Activated naive CD4-positive, alpha-beta T cell treated with anti-CD3 and anti-CD28 coated beads for 36 hours (primary cell): ENCODE results near the gene TIA1. TPM values are rescaled to one million over a fixed set of nuclear protein-coding genes. Genes with fewer than 3 reads are reported as not detected.
"Not testable (repeated sequence)": the region's sequence is repeated elsewhere in the genome, so short reads cannot be mapped to it uniquely, and the experiment has no call there.

Experiments used
- CTCF ChIA-PET: fragments of 350-600 bp; sonication (Branson Sonifier 250); formaldehyde crosslinking; loops from one replicate; lab custom pipeline; 2021; ENCODE audit warnings: antibody characterized with exemption; lab: Charles Lee
- DNase-seq: peaks from one replicate; pipeline ENCODE4 v3.0.0-alpha.2; 2020
- H3K27ac Mint-ChIP-seq: one replicate; pipeline ENCODE4 v1.8.0; 2021; ENCODE audit warnings: mild to moderate bottlenecking, mixed read lengths
- H3K27me3 Mint-ChIP-seq: one replicate; pipeline ENCODE4 v1.8.0; 2021; ENCODE audit warnings: low read depth, mixed read lengths
- H3K36me3 Mint-ChIP-seq: one replicate; pipeline ENCODE4 v1.8.0; 2021; ENCODE audit warnings: low read depth, mixed read lengths
- H3K4me1 Mint-ChIP-seq: one replicate; pipeline ENCODE4 v1.8.0; 2021; ENCODE audit warnings: low read depth, mixed read lengths
- H3K4me3 Mint-ChIP-seq: one replicate; pipeline ENCODE4 v1.8.0; 2021; ENCODE audit warnings: mild to moderate bottlenecking, moderate library complexity, mixed read lengths
- H3K9me3 Mint-ChIP-seq: one replicate; pipeline ENCODE4 v1.8.0; 2021; ENCODE audit warnings: mixed read lengths
- intact Hi-C: fragments of 100-400 bp; cut with micrococcal nuclease; formaldehyde crosslinking; loops from one replicate; pipeline ENCODE4 v1.15.1; 2023
- total RNA-seq, 2 experiments: library from RNA; stranded (reverse); gene quantifications; one replicate each; pipeline ENCODE4 v1.2.3, GENCODE V29; 2021

The TIA1 gene
- total RNA-seq, result 10 to 100 TPM; 83.2 to 83.9 TPM

GRCh38 chr2:70248181-70248847 lies at the start of gene TIA1:
TIA1 (minus strand) TSS chr2:70248628; CDS start chr2:70248430, 198 bp downstream.
- H3K27me3 Mint-ChIP-seq, result no peaks in the 10 kb centered on the region
- no peaks in the 10 kb centered on the region for H3K9me3 Mint-ChIP-seq
- H3K4me3 Mint-ChIP-seq, result peak within 1 kb of the TSS; percentile 99
- H3K36me3 Mint-ChIP-seq, result peaks cover 14% of the 10 kb centered on the region
- peak within 1 kb of the TSS; percentile 98 for H3K27ac Mint-ChIP-seq
- CTCF ChIA-PET, result interaction anchor here (1.1 kb wide), 1 partner anchor 12 kb away, joined by 3 read pairs; no protein-coding TSS in a partner anchor
- peak; percentile 99 for DNase-seq
- H3K4me1 Mint-ChIP-seq, result peaks cover 32% of the 10 kb centered on the region
- intact Hi-C loops, result loop anchor here (1.0 to 5.0 kb wide), 11 partner anchors 10 to 606 kb away; partner anchors contain the start of genes AAK1, GMCL1, PCYOX1 and SNRNP27

GRCh38 chr2:70297828-70298227 lies 49.4 kb upstream of the TIA1 start:
- H3K4me3 Mint-ChIP-seq, H3K27me3 Mint-ChIP-seq, intact Hi-C loops, DNase-seq, H3K9me3 Mint-ChIP-seq, H3K27ac Mint-ChIP-seq: not testable (repeated sequence)
- CTCF ChIA-PET, result interaction anchor here (0.6 kb wide), 1 partner anchor 472 kb away, joined by 3 read pairs; no protein-coding TSS in a partner anchor
- peaks cover 29% of the 10 kb centered on the region for H3K36me3 Mint-ChIP-seq
- H3K4me1 Mint-ChIP-seq, result peaks cover 45% of the 10 kb centered on the region

- H3K36me3 Mint-ChIP-seq, result peaks cover 56% of the 10 kb centered on the region
- no peaks in the 10 kb centered on the region for H3K9me3 Mint-ChIP-seq
- DNase-seq, result no peak
- intact Hi-C loops, result no loop called here
- CTCF ChIA-PET, result interaction anchor here (0.6 to 1.3 kb wide), 3 partner anchors 26 to 31 kb away, joined by 3 to 5 read pairs (median 4); partner anchors contain the start of gene PCYOX1
- H3K4me1 Mint-ChIP-seq, result peaks cover 33% of the 10 kb centered on the region
- no peak overlapping the region for H3K27ac Mint-ChIP-seq
- H3K27me3 Mint-ChIP-seq, result no peaks in the 10 kb centered on the region
- H3K4me3 Mint-ChIP-seq, result no peak overlapping the region
Measured at GRCh38 chr2:70283500-70284191, 35.2 kb upstream of the TIA1 start.

- Mint-ChIP-seq H3K4me3 (no peak overlapping the region), H3K36me3 (peaks cover 47% of the 10 kb centered on the region), H3K9me3 (no peaks in the 10 kb centered on the region), H3K27me3 (no peaks in the 10 kb centered on the region), H3K4me1 (peaks cover 29% of the 10 kb centered on the region), H3K27ac (peak overlapping the region; percentile 33)
- CTCF ChIA-PET, result no interaction called here
- DNase-seq, result no peak
- intact Hi-C loops, result no loop called here
Measured at GRCh38 chr2:70282439-70282838, 34.0 kb upstream of the TIA1 start.

GRCh38 chr2:70280242-70280798 lies 31.9 kb upstream of the TIA1 start:
- intact Hi-C loops, result no loop called here
- H3K4me1 Mint-ChIP-seq, result peaks cover 11% of the 10 kb centered on the region
- H3K36me3 Mint-ChIP-seq, result peaks cover 33% of the 10 kb centered on the region
- H3K27me3 Mint-ChIP-seq, result no peaks in the 10 kb centered on the region
- no peak overlapping the region for H3K27ac Mint-ChIP-seq
- DNase-seq, result no peak
- no peak overlapping the region for H3K4me3 Mint-ChIP-seq
- CTCF ChIA-PET, result interaction anchor here (0.6 to 1.2 kb wide), 2 partner anchors 20 to 99 kb away, joined by 3 to 4 read pairs; no protein-coding TSS in a partner anchor
- no peaks in the 10 kb centered on the region for H3K9me3 Mint-ChIP-seq

GRCh38 chr2:70270323-70270722 lies 21.9 kb upstream of the TIA1 start:
- intact Hi-C loops, result no loop called here

GRCh38 chr2:70269422-70270302 lies 21.2 kb upstream of the TIA1 start:
- H3K27me3 Mint-ChIP-seq, H3K9me3 Mint-ChIP-seq, H3K27ac Mint-ChIP-seq, DNase-seq, H3K4me3 Mint-ChIP-seq, intact Hi-C loops, H3K4me1 Mint-ChIP-seq: not testable (repeated sequence)
- CTCF ChIA-PET, result interaction anchor here (0.6 to 1.2 kb wide), 3 partner anchors 10 to 357 kb away, joined by 3 read pairs; no protein-coding TSS in a partner anchor
- peaks cover 19% of the 10 kb centered on the region for H3K36me3 Mint-ChIP-seq

More at GRCh38 chr2:70270323-70270722, 21.9 kb upstream of the TIA1 start:
- H3K4me1 Mint-ChIP-seq, result peaks cover 5% of the 10 kb centered on the region
- H3K27ac Mint-ChIP-seq, result no peak overlapping the region
- no peak overlapping the region for H3K4me3 Mint-ChIP-seq
- no peaks in the 10 kb centered on the region for H3K27me3 Mint-ChIP-seq
- no peaks in the 10 kb centered on the region for H3K9me3 Mint-ChIP-seq
- peaks cover 19% of the 10 kb centered on the region for H3K36me3 Mint-ChIP-seq
- CTCF ChIA-PET, result interaction anchor here (0.6 to 1.2 kb wide), 3 partner anchors 11 to 583 kb away, joined by 3 to 4 read pairs (median 3); no protein-coding TSS in a partner anchor
- no peak for DNase-seq

- peaks cover 22% of the 10 kb centered on the region for H3K36me3 Mint-ChIP-seq
- H3K4me1 Mint-ChIP-seq, H3K27ac Mint-ChIP-seq, intact Hi-C loops, H3K9me3 Mint-ChIP-seq, H3K4me3 Mint-ChIP-seq, H3K27me3 Mint-ChIP-seq, CTCF ChIA-PET, DNase-seq: not testable (repeated sequence)
Measured at GRCh38 chr2:70266925-70267324, 18.5 kb upstream of the TIA1 start.

GRCh38 chr2:70261501-70261900 lies 13.1 kb upstream of the TIA1 start:
- intact Hi-C loops, result no loop called here
- Mint-ChIP-seq H3K4me1 (peaks cover 41% of the 10 kb centered on the region), H3K27me3 (no peaks in the 10 kb centered on the region), H3K4me3 (no peak overlapping the region), H3K36me3 (peaks cover 13% of the 10 kb centered on the region), H3K9me3 (no peaks in the 10 kb centered on the region), H3K27ac (no peak overlapping the region)
- DNase-seq, result no peak
- CTCF ChIA-PET, result no interaction called here

GRCh38 chr2:70258532-70258875 lies 10.1 kb upstream of the TIA1 start:
- no peak for DNase-seq
- Mint-ChIP-seq H3K27ac (no peak overlapping the region), H3K4me3 (peak overlapping the region; percentile 91), H3K36me3 (peaks cover 5% of the 10 kb centered on the region), H3K9me3 (no peaks in the 10 kb centered on the region), H3K4me1 (peaks cover 34% of the 10 kb centered on the region), H3K27me3 (no peaks in the 10 kb centered on the region)
- CTCF ChIA-PET, result interaction anchor here (1.2 to 2.3 kb wide), 3 partner anchors 25 to 46 kb away, joined by 3 to 6 read pairs (median 5); no protein-coding TSS in a partner anchor
- intact Hi-C loops, result loop anchor here (1.0 kb wide), 2 partner anchors 10 to 35 kb away; partner anchors contain the start of genes SNRPG and TIA1

- CTCF ChIA-PET, result interaction anchor here (0.6 kb wide), 1 partner anchor 111 kb away, joined by 7 read pairs; no protein-coding TSS in a partner anchor
- Mint-ChIP-seq H3K4me1 (peaks cover 25% of the 10 kb centered on the region), H3K27ac (no peak overlapping the region), H3K27me3 (no peaks in the 10 kb centered on the region), H3K36me3 (peaks cover 2% of the 10 kb centered on the region), H3K4me3 (peak overlapping the region; percentile 21), H3K9me3 (no peaks in the 10 kb centered on the region)
- intact Hi-C loops, result no loop called here
- DNase-seq, result no peak
Measured at GRCh38 chr2:70255637-70256314, 7.3 kb upstream of the TIA1 start.
